Activated naive CD4-positive, alpha-beta T cell treated with anti-CD3 and anti-CD28 coated beads, Interleukin-2, amount 50 U/mL, for 24 hours (primary cell): ENCODE data around the gene DHCR7.

ENCODE experiments used
- H3K27ac Mint-ChIP-seq: one replicate; pipeline ENCODE4 v1.8.0; 2021; ENCODE audit warnings: mild to moderate bottlenecking, mixed read lengths
- H3K27me3 Mint-ChIP-seq: one replicate; pipeline ENCODE4 v1.8.0; 2021; ENCODE audit warnings: mixed read lengths
- H3K36me3 Mint-ChIP-seq: one replicate; pipeline ENCODE4 v1.8.0; 2021; ENCODE audit warnings: mixed read lengths
- H3K4me1 Mint-ChIP-seq: one replicate; pipeline ENCODE4 v1.8.0; 2021; ENCODE audit warnings: mixed read lengths
- H3K4me3 Mint-ChIP-seq: one replicate; pipeline ENCODE4 v1.8.0; 2021; ENCODE audit warnings: mild to moderate bottlenecking, mixed read lengths
- H3K9me3 Mint-ChIP-seq: one replicate; pipeline ENCODE4 v1.8.0; 2021; ENCODE audit warnings: mixed read lengths

Gene DHCR7

GRCh38 chr11:71448257-71449171 lies at the start of gene DHCR7:
DHCR7 (minus strand) TSS chr11:71448393; CDS start chr11:71444952, 3,441 bp downstream.
- Mint-ChIP-seq H3K27ac (peak within 1 kb of the TSS; percentile 90), H3K4me3 (peak within 1 kb of the TSS; percentile 90), H3K4me1 (peaks cover 46% of the 10 kb centered on the region), H3K27me3 (no peaks in the 10 kb centered on the region), H3K9me3 (peaks cover 8% of the 10 kb centered on the region), H3K36me3 (peaks cover 16% of the 10 kb centered on the region)

- Mint-ChIP-seq H3K27me3 (no peaks in the 10 kb centered on the region), H3K9me3 (no peaks in the 10 kb centered on the region), H3K27ac (no peak overlapping the region), H3K36me3 (peaks cover 39% of the 10 kb centered on the region), H3K4me1 (no peaks in the 10 kb centered on the region), H3K4me3 (no peak overlapping the region)
Measured at GRCh38 chr11:71496421-71496820, 48.2 kb upstream of the DHCR7 start.

- Mint-ChIP-seq H3K27ac (no peak overlapping the region), H3K4me3 (no peak overlapping the region), H3K9me3 (no peaks in the 10 kb centered on the region), H3K4me1 (no peaks in the 10 kb centered on the region), H3K27me3 (no peaks in the 10 kb centered on the region), H3K36me3 (peaks cover 41% of the 10 kb centered on the region)
Measured at GRCh38 chr11:71495286-71496230, 47.4 kb upstream of the DHCR7 start.

GRCh38 chr11:71491940-71492339 lies 43.7 kb upstream of the DHCR7 start:
- H3K27ac Mint-ChIP-seq = no peak overlapping the region
- H3K9me3 Mint-ChIP-seq = no peaks in the 10 kb centered on the region
- no peaks in the 10 kb centered on the region for H3K27me3 Mint-ChIP-seq
- H3K4me1 Mint-ChIP-seq = peaks cover 11% of the 10 kb centered on the region
- H3K36me3 Mint-ChIP-seq = peaks cover 43% of the 10 kb centered on the region
- H3K4me3 Mint-ChIP-seq = no peak overlapping the region

- Mint-ChIP-seq H3K9me3 (no peaks in the 10 kb centered on the region), H3K27ac (no peak overlapping the region), H3K36me3 (peaks cover 41% of the 10 kb centered on the region), H3K27me3 (no peaks in the 10 kb centered on the region), H3K4me1 (peaks cover 11% of the 10 kb centered on the region), H3K4me3 (no peak overlapping the region)
Measured at GRCh38 chr11:71491531-71491930, 43.3 kb upstream of the DHCR7 start.

- no peaks in the 10 kb centered on the region for H3K27me3 Mint-ChIP-seq
- peaks cover 47% of the 10 kb centered on the region for H3K36me3 Mint-ChIP-seq
Measured at GRCh38 chr11:71490731-71491390, 42.7 kb upstream of the DHCR7 start.

GRCh38 chr11:71490044-71490730 lies 42.0 kb upstream of the DHCR7 start:
- Mint-ChIP-seq H3K27ac (no peak overlapping the region), H3K9me3 (no peaks in the 10 kb centered on the region), H3K4me3 (no peak overlapping the region), H3K4me1 (peaks cover 11% of the 10 kb centered on the region), H3K27me3 (no peaks in the 10 kb centered on the region), H3K36me3 (peaks cover 44% of the 10 kb centered on the region)

More at GRCh38 chr11:71490731-71491390, 42.7 kb upstream of the DHCR7 start:
- Mint-ChIP-seq H3K4me1 (peaks cover 11% of the 10 kb centered on the region), H3K4me3 (no peak overlapping the region), H3K27ac (no peak overlapping the region), H3K9me3 (no peaks in the 10 kb centered on the region)

GRCh38 chr11:71489311-71490043 lies 41.3 kb upstream of the DHCR7 start:
- peaks cover 42% of the 10 kb centered on the region for H3K36me3 Mint-ChIP-seq
- H3K9me3 Mint-ChIP-seq = no peaks in the 10 kb centered on the region
- H3K27ac Mint-ChIP-seq = peak overlapping the region; percentile 73
- H3K27me3 Mint-ChIP-seq = no peaks in the 10 kb centered on the region
- H3K4me3 Mint-ChIP-seq = no peak overlapping the region
- peaks cover 11% of the 10 kb centered on the region for H3K4me1 Mint-ChIP-seq

GRCh38 chr11:71488681-71489270 lies 40.6 kb upstream of the DHCR7 start:
- no peaks in the 10 kb centered on the region for H3K9me3 Mint-ChIP-seq
- no peak overlapping the region for H3K27ac Mint-ChIP-seq

GRCh38 chr11:71486320-71486719 lies 38.1 kb upstream of the DHCR7 start:
- H3K27me3 Mint-ChIP-seq = no peaks in the 10 kb centered on the region
- H3K4me1 Mint-ChIP-seq = peaks cover 11% of the 10 kb centered on the region
- H3K27ac Mint-ChIP-seq = no peak overlapping the region
- H3K36me3 Mint-ChIP-seq = peaks cover 44% of the 10 kb centered on the region
- H3K4me3 Mint-ChIP-seq = no peak overlapping the region
- no peaks in the 10 kb centered on the region for H3K9me3 Mint-ChIP-seq

More at GRCh38 chr11:71488681-71489270, 40.6 kb upstream of the DHCR7 start:
- H3K27me3 Mint-ChIP-seq = no peaks in the 10 kb centered on the region
- H3K4me1 Mint-ChIP-seq = peaks cover 11% of the 10 kb centered on the region
- H3K36me3 Mint-ChIP-seq = peaks cover 46% of the 10 kb centered on the region
- H3K4me3 Mint-ChIP-seq = no peak overlapping the region

GRCh38 chr11:71485466-71485865 lies 37.3 kb upstream of the DHCR7 start:
- no peak overlapping the region for H3K4me3 Mint-ChIP-seq
- no peak overlapping the region for H3K27ac Mint-ChIP-seq
- H3K27me3 Mint-ChIP-seq = no peaks in the 10 kb centered on the region
- H3K9me3 Mint-ChIP-seq = no peaks in the 10 kb centered on the region
- H3K4me1 Mint-ChIP-seq = peaks cover 11% of the 10 kb centered on the region
- H3K36me3 Mint-ChIP-seq = peaks cover 41% of the 10 kb centered on the region

GRCh38 chr11:71485063-71485399 lies 36.8 kb upstream of the DHCR7 start:
- peaks cover 11% of the 10 kb centered on the region for H3K4me1 Mint-ChIP-seq
- no peaks in the 10 kb centered on the region for H3K9me3 Mint-ChIP-seq
- H3K27me3 Mint-ChIP-seq = no peaks in the 10 kb centered on the region
- no peak overlapping the region for H3K27ac Mint-ChIP-seq
- H3K36me3 Mint-ChIP-seq = peaks cover 40% of the 10 kb centered on the region
- no peak overlapping the region for H3K4me3 Mint-ChIP-seq

- Mint-ChIP-seq H3K27me3 (no peaks in the 10 kb centered on the region), H3K4me1 (peaks cover 10% of the 10 kb centered on the region), H3K36me3 (peaks cover 40% of the 10 kb centered on the region), H3K27ac (no peak overlapping the region), H3K4me3 (no peak overlapping the region), H3K9me3 (no peaks in the 10 kb centered on the region)
Measured at GRCh38 chr11:71484248-71485062, 36.3 kb upstream of the DHCR7 start.
